EL (cell line): ENCODE data around the gene GPHN.

Source experiments
- DNase-seq: peaks from one replicate; pipeline ENCODE4 v3.0.0-alpha.2; 2016

GPHN gene

DNA sequence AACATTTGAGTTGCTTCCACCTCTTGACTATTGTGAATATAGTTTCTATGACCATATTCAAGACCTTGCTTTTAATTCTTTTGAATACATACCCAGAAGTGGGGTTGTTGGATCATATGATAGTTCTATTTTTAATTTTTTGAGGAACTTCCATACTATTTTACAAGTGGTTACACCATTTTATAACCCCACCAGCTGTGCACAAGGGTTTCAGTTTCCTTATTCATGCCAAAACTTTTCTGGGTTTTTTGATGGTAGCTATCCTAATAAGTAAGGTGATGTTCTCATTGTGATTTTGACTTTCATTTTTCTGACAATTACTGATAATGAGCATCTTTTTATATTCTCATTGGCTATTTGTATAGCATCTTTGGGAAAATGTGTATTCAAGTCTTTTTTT, 571.9 kb downstream of the GPHN start:
- DNase-seq, result no peak

DNA sequence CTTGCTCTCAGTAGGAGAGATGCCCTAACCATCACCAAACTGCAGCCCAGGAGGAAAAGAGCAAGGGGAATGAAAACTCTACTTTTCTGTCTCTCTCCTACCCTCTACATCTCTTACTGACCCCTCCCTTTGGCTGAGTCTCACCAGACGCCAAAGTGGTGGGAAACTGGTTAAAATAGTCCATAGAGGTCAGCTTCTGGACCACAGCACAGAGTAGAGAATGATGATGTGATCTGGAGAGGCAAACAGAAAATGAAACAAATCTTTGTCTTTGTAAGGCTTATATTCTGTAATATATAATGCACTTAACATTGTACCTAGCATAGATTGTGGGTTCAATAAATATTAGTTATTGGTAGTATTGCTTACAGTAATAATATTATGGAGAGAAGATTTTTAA, 600.3 kb downstream of the GPHN start:
- no peak for DNase-seq

DNA sequence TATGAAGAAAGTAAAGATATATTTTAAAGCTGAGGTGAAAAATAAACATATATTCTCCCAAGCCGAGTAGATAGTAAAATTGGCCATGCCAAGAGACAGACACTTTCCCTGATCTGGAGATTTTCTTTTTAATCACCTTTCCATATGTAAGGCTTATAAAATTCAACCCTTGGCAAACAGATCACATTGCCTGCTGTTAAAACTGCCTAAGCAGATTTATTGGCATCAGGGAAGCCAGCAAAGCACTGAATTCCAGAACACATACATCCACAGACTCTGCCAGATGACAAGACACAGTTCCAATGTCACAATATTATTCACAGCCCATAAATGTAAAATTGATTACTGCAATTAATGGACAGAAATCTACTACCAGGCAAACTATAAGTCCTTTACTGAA, 603.1 kb downstream of the GPHN start:
- no peak for DNase-seq

DNA sequence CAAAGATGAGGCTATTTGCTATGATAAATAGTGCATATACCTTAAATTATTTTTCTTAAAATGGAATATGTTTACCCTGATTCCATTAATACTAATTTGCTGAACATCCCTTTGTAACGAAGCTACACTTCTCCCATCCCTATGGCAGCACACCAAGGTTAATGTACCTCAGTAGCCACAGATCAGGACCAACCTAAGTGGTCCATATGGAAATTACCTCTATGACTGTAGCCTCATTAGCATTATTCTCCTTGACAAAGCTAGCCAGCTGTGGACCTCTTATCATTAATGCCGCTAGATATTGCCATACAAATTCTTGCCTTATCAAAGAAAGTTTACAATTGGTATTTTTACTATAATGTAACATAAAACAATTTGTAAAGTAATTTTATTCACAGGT, 604.4 kb downstream of the GPHN start:
- no peak for DNase-seq

DNA sequence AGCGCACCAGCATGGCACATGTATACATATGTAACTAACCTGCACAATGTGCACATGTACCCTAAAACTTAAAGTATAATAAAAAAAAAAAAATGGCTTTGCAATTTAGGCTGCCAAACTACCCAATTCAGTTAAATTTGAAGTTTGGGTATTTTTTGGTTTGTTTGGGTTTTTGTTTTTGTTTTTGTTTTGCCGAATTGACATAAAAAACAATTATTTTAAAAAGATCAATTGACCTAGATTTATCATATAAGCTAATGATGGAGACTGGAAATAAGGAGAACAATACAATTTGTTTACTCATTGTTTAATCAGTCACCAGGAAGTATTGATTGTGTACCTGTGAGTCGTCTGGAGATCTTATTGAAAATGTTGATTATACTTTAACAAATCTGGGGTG, 619.2 kb downstream of the GPHN start:
- DNase-seq, result no peak

DNA sequence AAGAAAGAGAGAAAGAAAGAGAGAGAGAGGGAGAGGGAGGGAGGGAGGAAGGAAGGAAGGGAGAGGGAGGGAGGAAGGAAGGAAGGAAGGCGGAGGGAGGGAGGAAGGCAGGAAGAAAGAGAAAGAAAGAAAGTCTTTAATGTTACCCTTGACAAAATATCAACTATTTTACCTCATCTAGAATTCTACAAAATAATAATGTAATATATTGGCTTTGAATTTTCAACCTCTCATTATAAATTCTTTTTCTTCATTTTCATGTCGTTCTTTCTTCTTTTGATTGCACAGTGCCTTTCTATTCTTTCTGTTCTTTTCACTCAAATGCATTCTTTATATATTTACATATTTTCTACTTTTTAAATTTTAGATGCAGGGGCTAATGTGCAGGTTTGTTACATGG, 621.8 kb downstream of the GPHN start:
- DNase-seq, result no peak

DNA sequence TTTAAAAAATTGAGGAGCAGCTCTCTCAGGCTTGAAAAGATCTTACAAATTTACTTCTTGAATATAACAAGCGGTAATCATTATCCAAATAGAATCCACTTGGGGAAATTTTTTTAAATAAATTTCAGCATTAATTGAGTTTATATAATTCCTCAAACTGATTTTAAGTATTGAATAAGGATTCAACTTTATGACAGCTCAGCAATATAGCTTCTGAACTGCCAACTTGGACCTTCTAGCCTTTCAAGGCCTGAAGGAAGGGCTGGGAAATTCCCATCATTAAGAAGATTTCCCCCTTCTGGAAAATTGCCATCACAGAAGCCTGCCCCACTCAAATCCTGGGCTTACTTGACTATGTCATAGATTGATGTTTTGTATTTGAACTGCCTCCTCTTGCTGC, 623.7 kb downstream of the GPHN start:
- no peak for DNase-seq

DNA sequence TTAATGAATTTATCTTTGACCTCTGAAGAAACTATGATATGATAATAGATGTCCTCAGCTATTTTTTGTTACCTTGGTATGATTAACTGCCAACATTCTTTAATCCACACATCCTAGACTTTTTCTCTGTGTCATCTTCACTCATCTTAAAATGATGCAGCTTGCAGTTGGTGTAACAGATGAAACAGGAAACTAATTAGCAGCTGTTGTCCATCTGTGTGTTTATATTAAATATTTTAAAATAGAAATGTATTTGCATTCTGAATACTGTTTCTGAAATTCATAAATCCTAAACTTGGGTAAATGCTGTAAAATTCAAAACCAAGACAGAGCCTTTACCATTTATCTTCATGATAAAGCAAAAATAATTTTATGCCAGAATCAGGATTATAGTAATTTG, 625.2 kb downstream of the GPHN start:
- no peak for DNase-seq

DNA sequence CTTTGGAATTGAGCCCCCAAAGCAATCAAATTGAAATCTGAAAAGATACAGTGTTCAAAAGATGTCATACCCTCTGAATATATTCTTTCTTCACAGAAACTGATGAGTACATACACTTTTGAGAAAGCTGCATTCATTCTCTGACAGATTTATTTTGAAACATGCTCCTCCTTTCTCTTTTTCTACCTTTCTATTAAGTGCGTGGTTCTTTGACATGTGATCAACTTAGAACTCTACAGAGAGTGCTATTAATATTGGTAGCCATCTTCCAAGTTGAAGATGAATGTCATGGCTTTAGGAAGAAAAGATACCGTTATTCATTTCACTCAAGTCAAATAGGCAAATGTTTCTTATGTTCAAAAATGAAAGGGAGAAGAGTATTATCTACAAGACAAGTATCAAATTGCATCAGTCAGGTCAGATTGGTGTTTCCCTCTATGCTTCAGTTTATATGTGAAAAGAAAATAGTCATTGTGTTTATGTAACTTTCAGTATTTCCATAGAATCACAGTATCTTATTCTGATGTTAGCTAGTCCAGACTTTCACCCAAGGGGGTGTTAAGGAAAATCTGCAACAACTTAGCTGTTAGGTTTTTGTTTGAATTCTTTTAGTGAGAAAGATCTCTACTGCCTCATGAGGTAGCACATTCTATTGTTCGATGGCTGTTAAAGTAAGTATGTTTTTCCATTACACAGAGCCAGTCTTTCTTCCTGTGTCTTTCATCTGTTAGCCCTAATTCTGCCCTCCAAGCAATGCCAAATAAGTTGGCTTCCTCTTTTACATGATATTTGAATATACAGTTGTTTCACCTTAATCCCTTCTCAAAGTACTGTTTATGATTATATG, 625.9 kb downstream of the GPHN start:
- DNase-seq, result no peak

DNA sequence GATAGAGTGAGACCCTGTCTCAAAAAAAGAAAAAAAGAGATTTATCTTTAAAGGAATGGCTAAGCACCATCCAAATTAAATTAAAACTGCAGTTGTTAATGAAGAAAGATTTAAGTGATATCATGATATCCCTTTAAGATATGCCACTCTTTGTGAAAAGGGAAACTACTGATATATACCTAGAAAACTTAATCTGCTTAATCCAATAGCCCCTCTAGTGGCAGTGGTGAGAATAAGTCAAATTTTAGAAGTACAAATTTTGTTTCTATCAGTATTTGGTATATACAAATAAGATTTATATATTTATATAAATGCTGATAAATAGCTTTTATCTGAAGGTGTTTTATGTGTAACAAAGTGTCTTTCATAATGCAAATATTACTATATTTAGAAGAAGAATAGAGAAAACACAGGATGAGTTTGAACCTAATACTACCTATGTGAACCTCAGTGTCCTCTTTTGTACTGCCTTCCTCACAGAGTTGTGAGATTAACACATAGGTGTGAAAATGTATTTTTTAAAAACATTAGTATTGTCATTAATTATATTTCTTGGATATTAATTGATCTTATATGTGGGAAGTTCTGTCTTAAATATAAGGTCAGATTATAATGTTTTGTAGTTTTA, 629.9 kb downstream of the GPHN start:
- peak; percentile 18 for DNase-seq

DNA sequence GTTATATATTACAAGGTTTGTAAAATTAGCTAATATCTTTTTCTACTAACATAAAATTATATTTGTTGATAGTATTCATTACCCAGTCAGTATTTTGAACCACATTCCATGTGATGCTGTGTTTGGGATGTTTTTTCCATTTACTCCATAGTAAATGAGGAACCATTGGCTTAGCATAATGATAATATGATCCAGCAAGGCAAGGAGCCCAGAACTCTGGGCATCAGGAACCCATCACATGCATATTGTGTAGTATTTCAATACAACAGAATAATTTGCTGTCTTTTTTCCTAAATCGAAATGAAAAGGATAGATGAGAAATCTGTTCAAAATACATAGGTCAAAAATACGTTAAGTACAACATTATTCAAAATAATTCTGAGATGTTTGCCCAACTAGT, 632.6 kb downstream of the GPHN start:
- DNase-seq, result no peak

DNA sequence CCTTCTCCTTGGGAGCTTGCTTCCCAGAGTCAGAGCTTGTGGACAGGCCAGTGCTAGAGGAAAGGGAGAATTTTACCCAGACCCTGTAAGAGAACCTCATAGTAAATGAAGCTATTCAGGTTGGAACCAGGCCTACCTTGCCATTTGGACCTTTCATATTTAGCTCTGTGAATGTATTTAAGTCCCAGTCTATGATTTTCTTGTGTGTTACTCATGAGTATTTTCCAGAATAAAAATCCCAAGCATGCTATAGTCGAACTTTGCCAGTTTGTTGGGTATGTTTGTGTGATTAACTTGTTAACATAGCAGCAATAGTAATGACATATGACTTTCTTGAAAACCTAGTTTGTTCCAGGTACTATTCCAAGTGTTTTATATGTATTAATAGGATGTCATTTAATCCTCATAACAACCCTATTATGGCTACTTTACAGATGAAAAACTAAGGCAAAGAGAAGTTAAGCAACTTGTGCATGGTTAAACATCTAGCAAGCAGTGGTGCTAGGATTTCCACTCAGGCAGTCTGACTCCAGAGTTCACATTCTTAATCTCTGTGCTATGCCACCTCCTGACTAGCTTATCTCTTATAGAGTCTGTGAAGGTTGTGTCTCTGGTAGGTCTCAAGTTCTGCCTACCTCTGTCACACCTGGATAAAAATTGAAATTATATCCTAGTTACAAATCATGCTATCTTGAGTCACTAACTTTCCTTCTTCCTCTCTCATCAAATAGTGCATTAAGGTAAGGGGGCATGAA, 633.4 kb downstream of the GPHN start:
- no peak for DNase-seq

DNA sequence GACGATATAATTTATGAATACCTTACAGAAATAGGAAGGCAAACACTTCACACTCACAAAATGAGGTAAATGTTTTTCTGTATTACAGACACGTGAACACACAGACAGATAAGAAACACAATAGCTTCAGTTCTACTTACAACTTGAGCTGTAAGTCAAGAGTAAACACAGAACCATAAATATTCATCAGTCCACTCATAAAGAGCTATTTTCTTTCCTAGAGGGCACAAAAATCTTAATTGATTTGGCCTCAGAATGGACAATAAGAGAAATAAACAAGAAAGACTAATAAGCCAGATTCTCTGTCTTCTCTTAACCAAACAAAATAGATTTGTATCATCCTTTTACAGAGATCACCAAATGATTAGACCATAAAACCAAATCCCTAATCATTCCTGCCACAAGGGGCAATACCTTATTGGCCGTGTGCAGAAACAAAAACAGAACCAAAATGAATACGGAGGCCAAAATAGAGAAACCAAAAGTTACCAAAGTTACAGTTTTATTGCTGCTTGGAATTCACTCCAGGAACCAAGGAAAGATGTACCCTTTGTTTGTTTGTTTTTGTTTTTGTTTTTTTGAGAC, 643.2 kb downstream of the GPHN start:
- no peak for DNase-seq

DNA sequence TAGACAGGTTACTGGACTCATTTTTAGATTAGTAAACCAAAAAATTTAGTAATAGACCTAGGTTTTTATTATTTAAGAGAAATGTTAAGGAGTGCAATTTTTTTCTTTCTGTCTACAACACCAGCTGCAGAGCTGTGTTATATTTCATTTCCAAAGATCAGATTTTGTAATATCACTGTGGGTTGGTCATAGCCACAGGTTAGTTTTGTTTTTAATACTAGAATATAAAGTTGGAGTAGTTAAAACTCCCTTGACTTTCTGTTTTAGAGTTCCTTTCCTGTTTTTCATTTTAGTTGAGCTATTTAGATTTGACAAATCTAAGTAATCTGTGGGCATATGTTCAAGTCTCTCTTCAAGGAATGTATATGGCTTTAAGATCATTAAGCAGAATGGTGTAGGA, 650.6 kb downstream of the GPHN start:
- no peak for DNase-seq

DNA sequence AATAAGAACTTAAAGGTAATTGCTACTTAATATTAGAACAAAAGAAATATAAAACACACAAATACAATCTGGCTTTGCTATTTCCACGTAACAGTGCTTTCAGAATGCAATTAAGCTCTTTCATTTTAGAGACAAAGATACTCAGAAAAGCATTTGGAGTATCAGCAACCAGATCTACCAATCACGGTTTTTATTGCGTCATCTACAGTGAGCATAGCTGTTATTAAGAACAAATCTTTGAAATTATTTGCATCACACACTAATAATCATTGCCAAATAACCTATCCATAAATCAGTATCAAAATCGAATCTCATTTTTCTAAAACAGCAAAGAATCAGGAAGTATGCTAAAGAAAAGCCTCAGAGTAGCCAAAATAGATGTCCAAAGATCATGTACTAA, 654.4 kb downstream of the GPHN start:
- DNase-seq, result no peak

DNA sequence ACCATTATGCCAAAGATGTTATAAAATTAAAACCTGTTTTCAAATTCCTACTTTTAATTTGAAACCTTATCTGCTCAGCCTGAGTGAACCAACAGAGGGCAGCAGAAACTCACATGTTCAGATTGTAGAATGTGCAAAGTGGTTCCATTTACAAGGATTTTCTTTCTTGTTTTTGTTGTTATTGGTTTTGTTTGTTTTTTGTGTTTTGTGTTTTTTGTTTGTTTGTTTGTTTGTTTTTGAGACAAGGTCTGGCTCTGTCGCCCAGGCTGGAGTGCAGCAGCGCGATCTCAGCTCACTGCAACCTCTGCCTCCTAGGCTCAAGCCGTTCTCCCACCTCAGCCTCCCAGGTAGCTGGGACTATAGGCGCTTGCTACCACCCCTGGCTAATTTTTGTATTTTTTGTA, 658.5 kb downstream of the GPHN start:
- peak; percentile 55 for DNase-seq

DNA sequence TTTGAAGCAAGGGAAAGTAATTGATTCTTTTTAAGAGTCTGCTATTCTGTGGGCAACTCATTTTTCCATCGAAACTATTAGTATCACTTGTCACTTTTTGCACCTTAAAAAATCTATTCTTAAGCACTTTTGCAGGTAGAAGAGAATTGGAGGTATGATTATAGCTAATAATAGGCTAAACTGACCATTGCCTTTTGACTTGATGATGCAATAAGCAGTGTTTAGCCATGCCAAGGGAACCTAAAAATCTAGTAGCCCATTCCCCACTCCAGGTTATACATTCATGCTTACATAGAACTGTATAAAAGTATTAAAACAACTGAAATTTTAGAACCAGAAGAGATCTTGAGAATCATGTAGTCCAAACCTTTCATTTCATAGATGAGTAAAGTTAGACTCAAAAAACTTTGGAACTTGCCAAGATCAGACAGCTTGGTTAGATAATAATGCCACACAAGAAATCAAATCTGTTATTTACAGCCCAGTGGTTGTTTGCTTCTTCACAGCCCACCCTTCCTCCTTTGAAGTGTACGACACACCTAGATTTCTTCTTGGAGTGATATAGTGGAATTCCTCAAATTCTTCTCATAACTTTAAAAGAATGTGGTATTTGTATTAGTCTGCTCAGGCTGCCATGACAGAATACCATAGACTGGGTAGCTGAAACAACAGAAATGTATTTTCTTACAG, 659.6 kb downstream of the GPHN start:
- DNase-seq, result peak; percentile 62

DNA sequence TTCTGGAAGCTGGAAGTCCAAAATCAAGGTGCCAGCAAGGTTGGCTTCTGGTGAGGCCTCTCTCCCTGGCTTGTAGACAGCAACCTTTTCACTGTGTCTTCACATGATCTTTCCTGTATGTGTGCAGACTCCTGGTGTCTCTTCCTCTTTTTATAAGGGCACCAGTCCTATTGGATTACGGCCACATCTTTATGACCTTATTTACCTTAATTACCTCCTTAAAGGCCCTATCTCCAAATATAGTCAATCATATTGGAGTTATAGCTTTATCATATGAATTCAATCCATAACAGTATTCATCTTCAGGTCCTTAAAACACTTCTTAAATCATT, 660.1 kb downstream of the GPHN start:
- no peak for DNase-seq

DNA sequence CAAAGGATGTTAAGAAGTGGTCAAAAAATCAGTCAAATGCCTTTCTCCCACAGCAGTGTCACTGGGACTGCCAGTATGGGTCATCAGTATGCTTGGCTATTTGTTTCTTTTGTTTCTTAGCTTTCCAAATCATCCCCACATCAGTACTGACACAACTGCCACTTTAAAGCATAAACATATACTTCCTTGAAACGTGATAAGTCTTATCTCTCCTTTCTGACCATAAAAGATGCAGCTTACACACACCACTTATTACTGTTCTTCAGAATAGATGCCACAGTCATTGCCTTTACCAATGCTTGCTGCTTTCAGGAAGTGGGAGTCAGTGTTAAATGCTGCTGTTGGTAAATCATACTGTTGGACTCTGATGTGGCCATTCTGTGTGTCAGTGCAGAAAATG, 662.7 kb downstream of the GPHN start:
- peak; percentile 13 for DNase-seq

DNA sequence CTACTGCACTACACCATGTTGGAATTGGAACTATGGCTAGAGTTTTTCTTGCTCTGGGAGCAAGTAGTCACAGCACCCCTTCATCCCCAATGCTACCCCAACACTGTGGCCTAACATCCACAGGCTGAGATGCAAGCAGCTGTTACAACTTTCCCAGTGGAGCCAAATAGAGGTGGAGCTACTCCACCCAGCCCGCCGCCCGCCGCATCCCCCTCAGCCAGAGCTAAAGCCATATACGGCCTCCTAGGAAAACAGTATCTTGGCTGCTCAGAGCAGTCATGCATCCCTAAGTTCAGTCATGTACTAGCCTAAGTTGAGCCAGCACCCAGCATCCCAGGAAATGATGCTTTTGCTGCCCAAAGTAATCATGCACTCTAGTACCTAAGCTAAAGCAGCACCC, 664.1 kb downstream of the GPHN start:
- DNase-seq, result no peak

DNA sequence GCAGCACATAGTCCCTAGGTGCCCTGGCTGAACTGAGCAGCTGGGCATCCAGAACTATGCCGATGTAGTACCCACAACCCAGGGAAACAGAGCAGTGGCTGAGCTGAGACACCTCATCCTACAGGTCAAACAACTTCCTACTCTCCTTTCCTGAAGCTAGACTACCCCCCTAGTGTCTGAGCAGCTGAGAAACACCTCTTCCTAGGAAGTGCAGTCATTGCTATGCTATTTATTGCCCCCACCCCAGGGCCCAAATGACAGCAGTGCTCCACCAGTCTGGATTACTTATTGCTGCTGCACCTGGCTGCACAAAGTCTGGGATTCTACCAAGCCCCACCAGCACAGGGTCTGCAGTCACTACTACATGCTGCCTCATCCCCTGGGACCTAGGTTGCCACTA, 664.6 kb downstream of the GPHN start:
- DNase-seq, result no peak

DNA sequence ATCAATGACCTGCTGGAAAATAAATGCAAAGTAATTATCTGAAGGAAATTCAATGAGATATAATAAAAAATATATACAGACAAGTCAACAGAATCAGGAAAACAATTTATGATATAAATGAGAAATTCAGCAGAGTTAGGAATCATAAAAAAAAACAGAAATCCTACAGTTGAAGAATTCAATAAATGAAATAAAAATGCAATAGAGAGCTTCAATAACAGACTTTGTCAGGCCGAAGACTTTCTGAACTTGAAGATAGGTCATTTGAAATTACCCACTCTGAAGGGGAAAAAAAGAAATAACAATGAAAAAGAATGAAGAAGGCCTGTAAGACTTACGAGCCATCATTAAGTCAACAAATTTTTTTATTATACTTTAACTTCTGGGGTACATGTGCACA, 665.8 kb downstream of the GPHN start:
- DNase-seq, result no peak

DNA sequence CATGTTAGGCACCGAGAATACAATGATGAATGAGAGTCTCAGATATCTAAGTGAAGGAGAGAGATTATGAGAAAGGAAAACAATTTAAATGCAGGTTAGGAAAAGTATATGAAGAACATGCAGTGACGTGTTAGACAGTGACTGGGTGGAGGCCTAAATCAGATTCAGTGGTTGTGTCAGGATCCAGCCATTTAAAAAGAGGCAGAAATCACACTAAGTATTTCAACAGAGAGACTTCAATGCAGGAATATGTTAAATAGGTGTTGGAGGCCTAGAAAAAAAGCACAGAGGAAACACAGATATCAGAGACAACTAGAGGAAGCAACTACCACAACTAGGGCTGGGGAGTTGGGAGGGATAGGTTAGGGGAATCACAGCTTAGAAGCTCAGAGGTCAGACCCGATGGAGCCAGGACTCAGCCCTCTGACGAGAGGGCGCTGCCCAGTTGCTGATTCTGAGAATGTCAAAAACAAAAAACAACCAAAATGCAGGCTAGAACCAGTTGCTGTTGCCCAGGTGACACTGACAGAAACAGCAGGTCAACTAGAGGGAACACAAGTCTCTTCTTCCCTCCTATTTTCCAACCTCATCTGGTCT, 678.3 kb downstream of the GPHN start:
- DNase-seq, result no peak
